IPS-18a (cell line): Measurements from ENCODE around the gene CUBN.

Experiments used
- H3K27ac ChIP-seq: one replicate; pipeline ENCODE4 v1.5.1; 2013; ENCODE audit warnings: low read length
- H3K27me3 ChIP-seq: one replicate; pipeline ENCODE4 v1.6.1; 2013; ENCODE audit warnings: mild to moderate bottlenecking, low read length; ENCODE audit not compliant: control insufficient read depth, insufficient read depth
- H3K36me3 ChIP-seq: one replicate; pipeline ENCODE4 v1.6.1; 2013; ENCODE audit warnings: low read depth, low read length; ENCODE audit not compliant: control insufficient read depth
- H3K4me1 ChIP-seq: one replicate; pipeline ENCODE4 v1.6.1; 2013; ENCODE audit warnings: low read depth, low read length; ENCODE audit not compliant: control insufficient read depth
- H3K4me3 ChIP-seq: one replicate; pipeline ENCODE4 v1.5.1; 2013; ENCODE audit warnings: low read length
- H3K9ac ChIP-seq: one replicate; pipeline ENCODE4 v1.6.1; 2013; ENCODE audit warnings: mild to moderate bottlenecking, low read length, moderate library complexity
- H3K9me3 ChIP-seq: one replicate; pipeline ENCODE4 v1.6.1; 2013; ENCODE audit warnings: low read depth, low read length; ENCODE audit not compliant: control insufficient read depth

Gene CUBN

DNA sequence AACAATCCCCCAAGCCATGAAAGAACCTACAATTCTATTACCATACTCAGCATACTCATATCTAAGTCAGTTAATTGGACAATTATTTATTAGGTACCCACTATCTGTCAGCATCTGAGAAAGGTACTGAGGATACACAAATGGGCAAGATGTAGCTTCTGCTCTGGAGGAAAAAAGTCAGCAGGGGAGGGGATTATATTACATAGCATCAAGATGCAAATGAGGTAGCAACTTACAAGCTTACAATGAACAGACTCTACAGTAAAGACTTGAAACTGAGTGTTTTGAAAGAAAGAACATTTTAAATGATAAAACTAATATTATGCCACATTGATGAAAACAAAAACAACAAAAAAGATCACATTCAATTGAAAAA is 10.8 kb upstream of the CUBN start:
- Histone ChIP-seq H3K4me1 (no peaks in the 10 kb centered on the region), H3K4me3 (no peak overlapping the region), H3K9me3 (no peaks in the 10 kb centered on the region), H3K27ac (no peak overlapping the region), H3K27me3 (no peaks in the 10 kb centered on the region), H3K9ac (no peak overlapping the region), H3K36me3 (no peaks in the 10 kb centered on the region)

- H3K36me3 ChIP-seq, result no peaks in the 10 kb centered on the region
- no peaks in the 10 kb centered on the region for H3K9me3 ChIP-seq
- no peaks in the 10 kb centered on the region for H3K4me1 ChIP-seq
- no peak overlapping the region for H3K4me3 ChIP-seq
- H3K27me3 ChIP-seq, result no peaks in the 10 kb centered on the region
- H3K27ac ChIP-seq, result no peak overlapping the region
- no peak overlapping the region for H3K9ac ChIP-seq
Observed at GRCh38 chr10:17138460-17139042, 8.9 kb upstream of the CUBN start.

DNA sequence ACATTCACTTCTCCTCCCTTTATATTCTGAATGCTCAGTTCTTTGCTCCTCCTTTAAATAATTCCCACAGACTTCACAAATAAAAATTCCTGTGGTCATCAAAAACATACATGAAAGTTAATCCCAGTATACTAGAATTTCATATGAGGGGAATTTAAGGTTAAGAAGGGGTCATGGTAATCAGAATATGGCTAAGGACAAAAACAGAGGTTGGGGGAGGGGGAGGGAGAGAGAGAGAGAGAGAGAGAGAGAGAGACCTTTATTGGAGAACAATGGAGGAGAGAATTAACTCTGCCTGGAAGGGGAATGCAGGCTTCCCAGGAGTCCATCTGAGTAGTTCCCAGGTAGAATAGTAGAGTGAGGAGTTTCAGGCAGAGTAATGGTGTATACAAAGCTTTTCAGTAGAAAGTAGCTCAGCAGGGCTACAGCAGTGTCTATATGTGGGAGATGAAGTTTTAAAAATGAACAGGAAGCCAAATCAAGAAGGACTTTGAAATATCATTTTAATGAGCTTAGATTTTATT is 5.2 kb upstream of the CUBN start:
- Histone ChIP-seq H3K9ac (no peak overlapping the region), H3K9me3 (no peaks in the 10 kb centered on the region), H3K4me1 (no peaks in the 10 kb centered on the region), H3K4me3 (no peak overlapping the region), H3K27ac (no peak overlapping the region), H3K36me3 (no peaks in the 10 kb centered on the region), H3K27me3 (no peaks in the 10 kb centered on the region)

GRCh38 chr10:17134282-17134681 is 4.7 kb upstream of the CUBN start:
- H3K9me3 ChIP-seq, result no peaks in the 10 kb centered on the region
- no peak overlapping the region for H3K27ac ChIP-seq
- H3K36me3 ChIP-seq, result no peaks in the 10 kb centered on the region
- no peaks in the 10 kb centered on the region for H3K4me1 ChIP-seq
- no peaks in the 10 kb centered on the region for H3K27me3 ChIP-seq
- no peak overlapping the region for H3K9ac ChIP-seq
- no peak overlapping the region for H3K4me3 ChIP-seq

DNA sequence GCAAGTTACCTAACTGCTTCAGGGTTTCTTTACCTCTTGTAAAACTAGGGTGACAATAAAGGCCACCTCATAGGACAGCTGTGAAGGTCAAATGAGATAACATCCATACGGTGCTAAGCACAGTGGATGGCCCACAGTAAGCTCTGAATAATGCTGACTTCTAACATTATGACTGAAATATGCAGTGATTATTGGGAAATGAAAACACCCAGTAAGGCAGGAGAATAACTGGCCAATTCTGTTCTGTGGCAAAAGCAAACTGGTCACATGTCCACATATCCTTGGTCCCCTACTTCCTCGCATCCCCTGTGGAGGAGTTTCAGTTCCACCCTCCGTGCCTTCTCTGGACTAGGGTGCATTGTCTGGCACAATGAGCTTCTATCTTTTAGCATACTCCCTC is 1.4 kb downstream of the CUBN start:
- peaks cover 9% of the 10 kb centered on the region for H3K4me1 ChIP-seq
- H3K36me3 ChIP-seq, result no peaks in the 10 kb centered on the region
- H3K27me3 ChIP-seq, result no peaks in the 10 kb centered on the region
- H3K9ac ChIP-seq, result no peak overlapping the region
- no peaks in the 10 kb centered on the region for H3K9me3 ChIP-seq
- H3K27ac ChIP-seq, result no peak overlapping the region
- H3K4me3 ChIP-seq, result no peak overlapping the region

DNA sequence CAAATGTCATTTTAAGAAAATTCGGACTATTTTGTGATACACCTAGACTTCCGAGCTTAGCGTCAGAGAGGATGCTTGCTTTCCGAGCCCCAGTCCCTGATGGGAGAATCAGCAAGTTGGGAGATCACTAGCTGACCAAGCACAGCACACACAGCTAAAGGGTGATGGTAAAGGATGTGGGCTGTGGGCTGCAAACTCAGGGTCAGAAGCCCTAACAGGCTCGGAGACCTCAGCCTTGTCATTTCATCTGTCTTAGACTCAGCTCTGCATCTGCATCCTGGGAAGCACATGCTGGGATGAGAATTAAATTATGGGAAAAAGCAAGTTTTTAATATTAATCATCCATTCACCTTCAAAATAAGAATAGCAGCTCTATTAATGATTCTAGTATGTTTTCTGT is 3.3 kb downstream of the CUBN start:
- Histone ChIP-seq H3K4me1 (peaks cover 12% of the 10 kb centered on the region), H3K36me3 (no peaks in the 10 kb centered on the region), H3K9me3 (no peaks in the 10 kb centered on the region), H3K4me3 (no peak overlapping the region), H3K27me3 (no peaks in the 10 kb centered on the region), H3K27ac (no peak overlapping the region), H3K9ac (no peak overlapping the region)

GRCh38 chr10:17125206-17125893 is 4.3 kb downstream of the CUBN start:
- Histone ChIP-seq H3K36me3 (no peaks in the 10 kb centered on the region), H3K4me3 (no peak overlapping the region), H3K4me1 (peaks cover 12% of the 10 kb centered on the region), H3K27me3 (no peaks in the 10 kb centered on the region), H3K9me3 (no peaks in the 10 kb centered on the region), H3K27ac (no peak overlapping the region), H3K9ac (no peak overlapping the region)

DNA sequence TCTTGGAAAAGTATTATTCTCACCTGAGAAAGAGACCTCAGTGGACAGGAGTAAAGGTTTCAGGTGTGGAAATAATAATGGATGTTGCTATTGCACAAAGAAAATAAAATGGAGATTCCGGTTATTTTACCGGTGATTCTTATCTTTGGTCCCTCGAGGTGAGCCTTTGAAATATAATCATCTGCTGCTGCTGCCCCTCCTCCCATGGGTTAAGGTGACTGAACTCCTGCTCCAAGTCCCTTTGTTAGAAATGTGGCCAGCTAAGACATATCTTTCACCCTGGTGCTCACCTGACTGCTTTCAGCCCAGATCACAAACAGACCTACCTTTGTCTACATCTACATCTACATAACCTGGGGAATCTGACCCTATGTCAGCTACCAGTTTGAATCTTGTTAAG is 5.7 kb downstream of the CUBN start:
- Histone ChIP-seq H3K9me3 (no peaks in the 10 kb centered on the region), H3K4me3 (no peak overlapping the region), H3K4me1 (peaks cover 12% of the 10 kb centered on the region), H3K36me3 (no peaks in the 10 kb centered on the region), H3K27ac (no peak overlapping the region), H3K9ac (no peak overlapping the region), H3K27me3 (no peaks in the 10 kb centered on the region)

DNA sequence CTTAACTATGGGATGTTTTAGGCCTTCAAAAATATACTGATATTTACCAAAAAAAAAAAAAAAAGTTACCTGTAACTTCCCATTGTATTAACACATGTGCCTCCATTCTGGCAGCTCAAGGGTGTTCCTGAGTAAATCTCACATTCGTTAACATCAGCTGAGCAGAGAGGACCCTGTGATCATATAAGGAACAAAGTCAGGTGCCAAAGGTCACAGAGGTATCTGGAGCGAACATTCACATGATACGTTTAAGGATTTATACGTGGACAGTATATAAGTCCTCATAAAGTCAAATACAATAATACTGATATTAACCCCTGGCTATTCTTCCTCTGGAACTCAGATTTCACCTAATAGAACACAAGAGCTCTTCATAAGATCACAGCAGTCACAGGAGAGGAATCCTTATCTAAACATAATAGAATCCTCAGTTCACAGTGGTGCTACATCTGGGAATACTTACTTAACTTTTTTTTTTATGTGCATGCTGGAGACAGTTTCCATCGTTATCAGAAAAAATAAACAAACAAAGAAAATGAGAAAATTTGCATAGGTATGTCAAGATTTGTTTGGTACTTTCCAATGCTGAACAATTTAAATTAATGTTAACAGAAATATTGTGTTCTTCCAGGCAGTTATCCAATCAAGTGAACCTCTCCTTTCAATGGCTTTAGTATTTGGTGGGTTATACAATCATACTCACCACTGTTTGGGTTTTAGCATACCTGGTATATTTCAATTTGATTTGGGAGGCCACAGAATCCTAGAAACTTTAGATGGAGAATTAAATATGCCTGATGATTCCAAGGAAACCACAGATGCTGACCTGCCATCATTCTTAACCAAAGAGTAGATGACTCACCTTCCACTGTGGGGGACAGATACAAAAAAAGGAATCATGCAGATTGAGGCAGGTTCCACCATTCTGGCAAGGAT is 6.6 kb downstream of the CUBN start:
- Histone ChIP-seq H3K9ac (no peak overlapping the region), H3K27ac (no peak overlapping the region), H3K36me3 (no peaks in the 10 kb centered on the region), H3K4me1 (peaks cover 12% of the 10 kb centered on the region), H3K4me3 (no peak overlapping the region), H3K9me3 (no peaks in the 10 kb centered on the region), H3K27me3 (no peaks in the 10 kb centered on the region)

DNA sequence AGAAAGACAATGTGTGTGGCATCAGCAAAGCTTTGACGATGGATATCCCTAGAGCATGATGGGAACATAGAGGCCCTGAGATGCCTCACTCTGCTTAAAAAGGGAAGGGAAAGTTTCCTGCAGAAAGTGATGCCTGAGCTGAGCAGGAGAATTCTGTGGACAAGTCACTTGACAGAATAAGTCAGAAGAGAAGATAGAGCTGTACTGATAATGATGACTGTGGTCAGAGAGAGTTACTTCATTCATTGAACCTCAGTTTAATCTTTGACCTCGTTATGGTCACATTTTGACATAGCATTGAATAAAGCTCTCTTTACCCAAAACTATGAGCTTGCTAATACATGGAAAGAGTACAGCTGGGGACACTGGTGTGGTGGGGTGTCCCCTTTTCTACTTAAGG is 7.6 kb downstream of the CUBN start:
- Histone ChIP-seq H3K9ac (no peak overlapping the region), H3K27me3 (no peaks in the 10 kb centered on the region), H3K9me3 (no peaks in the 10 kb centered on the region), H3K36me3 (no peaks in the 10 kb centered on the region), H3K27ac (no peak overlapping the region), H3K4me1 (peaks cover 12% of the 10 kb centered on the region), H3K4me3 (no peak overlapping the region)

- Histone ChIP-seq H3K9ac (no peak overlapping the region), H3K27ac (no peak overlapping the region), H3K36me3 (no peaks in the 10 kb centered on the region), H3K9me3 (no peaks in the 10 kb centered on the region), H3K4me3 (no peak overlapping the region), H3K4me1 (peaks cover 12% of the 10 kb centered on the region), H3K27me3 (no peaks in the 10 kb centered on the region)
Observed at GRCh38 chr10:17120694-17121093, 8.9 kb downstream of the CUBN start.
